Measurements from ENCODE around the gene SLIT3.

The SLIT3 gene

DNA sequence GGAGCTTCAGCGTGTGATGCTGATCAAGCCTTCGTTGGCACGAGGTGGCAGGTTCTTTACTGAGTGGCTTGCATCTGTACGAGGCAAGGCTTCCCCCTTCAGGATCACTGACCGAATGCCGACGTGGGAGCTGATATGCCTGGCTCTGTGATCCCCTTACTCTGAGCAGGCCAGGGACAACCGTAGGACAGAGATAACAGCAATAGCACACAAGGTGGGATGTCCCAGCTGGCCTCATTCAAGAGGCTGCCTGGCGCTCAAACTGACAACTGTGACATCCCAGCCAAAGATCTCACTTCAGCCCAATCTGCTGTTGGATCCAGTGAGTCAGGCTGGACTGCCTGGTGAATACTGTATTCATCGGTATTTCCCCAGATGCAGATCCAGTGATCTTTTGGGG lies 522.4 kb downstream of the SLIT3 start:
- DNase-seq, result no peak

DNA sequence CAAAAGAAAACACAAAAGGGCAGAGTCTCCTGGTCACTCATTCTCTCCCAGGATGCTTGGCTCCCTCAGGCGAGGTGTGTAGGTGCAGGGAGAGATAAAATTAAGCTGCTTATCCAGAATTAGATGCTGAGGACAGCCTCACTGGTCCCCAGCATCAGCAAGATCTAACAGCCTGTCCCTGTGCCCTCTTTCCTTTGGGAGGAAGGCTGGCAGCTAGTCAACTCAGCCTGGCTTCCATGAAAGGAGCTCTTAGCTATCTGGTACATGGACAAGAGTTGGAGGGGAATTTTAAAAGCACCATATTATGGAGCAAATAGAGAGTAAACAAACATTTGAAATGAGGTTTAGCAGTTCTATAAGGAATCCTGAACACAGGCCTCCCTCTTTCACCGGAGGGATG lies 523.3 kb downstream of the SLIT3 start:
- DNase-seq, result no peak

DNA sequence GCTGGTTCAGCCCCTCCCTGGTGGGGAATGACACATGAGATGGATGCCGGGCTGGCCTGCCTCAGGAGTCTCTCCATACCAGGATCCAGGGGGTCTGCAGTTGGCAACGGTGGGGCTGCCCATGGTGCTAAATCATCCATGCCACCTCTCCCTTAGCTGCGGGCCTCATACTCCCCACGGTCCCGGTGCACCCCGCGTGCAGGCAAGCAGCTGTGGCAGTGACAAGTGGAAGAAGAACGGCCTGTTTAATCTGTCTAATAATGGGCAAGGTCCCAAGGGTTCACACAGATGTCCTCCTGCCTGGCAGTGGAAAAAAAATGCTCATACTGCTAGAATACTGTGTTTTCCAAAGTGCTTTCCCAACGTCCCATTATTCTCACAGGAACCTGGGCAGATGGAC lies 524.9 kb downstream of the SLIT3 start:
- DNase-seq, result no peak

DNA sequence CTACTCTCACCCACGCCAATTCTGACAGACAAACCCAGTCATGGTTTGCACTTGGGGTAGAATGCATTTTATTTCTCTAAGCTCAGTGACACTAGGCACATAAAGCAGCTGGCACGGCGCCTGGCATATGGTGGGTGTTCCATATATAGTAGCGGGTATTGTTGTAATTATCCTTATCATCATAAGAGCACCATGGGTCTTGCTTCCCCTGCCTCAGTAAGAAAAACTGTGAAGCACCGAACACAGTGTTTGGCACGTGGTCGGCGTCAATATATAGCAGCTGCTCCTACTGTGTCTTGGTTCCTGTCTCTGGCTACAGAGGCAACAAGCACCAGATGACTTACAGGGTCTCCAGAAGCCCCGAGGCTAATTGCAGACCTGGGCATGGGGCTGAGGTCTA lies 527.7 kb downstream of the SLIT3 start:
- DNase-seq, result no peak

DNA sequence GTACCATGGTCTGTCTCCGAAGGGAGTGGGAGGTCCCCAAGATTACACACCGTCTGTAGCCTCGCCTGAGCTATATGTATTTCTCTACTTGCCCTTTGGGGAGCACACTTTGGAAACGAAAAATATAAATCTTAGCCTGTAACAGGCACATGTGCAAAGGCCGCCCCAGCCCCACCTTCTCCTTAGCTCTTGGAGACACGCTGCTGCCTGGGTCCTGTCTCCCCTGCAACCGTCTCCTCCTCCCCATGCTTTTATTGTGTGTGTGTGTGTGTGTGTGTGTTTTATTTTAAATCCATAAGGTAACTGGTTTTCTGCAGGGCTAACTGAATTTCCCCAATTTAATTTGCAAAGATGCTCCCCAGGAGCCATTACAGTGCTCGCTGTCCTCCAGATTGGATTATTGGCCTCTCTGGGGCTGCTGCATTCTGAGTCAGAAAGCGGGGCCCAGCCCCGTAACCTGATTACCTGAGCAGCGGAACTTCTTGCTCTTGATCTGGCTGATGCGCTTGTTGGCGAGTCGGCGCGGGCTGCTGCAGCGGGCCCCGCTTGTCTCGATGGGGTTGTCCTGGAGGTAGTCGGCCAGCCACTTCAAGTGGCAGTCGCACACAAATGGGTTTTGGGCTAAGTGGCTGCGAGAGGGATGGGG lies 528.5 kb downstream of the SLIT3 start:
- no peak for DNase-seq

DNA sequence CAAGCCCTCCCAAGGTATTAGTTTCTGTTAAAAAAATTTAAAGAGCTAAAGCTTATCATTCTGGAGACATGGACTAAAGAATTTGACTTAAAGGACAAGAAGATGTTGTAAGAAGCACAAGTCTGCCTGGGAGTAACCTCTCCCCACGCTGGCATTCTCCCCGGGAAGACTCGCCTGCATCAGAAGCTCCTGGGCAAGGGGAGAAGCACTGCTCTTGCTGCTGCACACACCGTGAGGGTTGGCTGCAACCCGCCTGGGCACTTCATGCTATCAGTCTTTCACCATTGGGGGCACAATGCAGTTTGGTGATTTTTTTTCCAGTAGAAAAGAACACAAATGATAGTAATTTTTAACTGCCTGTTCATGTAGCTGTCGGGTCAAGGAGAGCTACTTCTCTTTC lies 529.3 kb downstream of the SLIT3 start:
- no peak for DNase-seq

DNA sequence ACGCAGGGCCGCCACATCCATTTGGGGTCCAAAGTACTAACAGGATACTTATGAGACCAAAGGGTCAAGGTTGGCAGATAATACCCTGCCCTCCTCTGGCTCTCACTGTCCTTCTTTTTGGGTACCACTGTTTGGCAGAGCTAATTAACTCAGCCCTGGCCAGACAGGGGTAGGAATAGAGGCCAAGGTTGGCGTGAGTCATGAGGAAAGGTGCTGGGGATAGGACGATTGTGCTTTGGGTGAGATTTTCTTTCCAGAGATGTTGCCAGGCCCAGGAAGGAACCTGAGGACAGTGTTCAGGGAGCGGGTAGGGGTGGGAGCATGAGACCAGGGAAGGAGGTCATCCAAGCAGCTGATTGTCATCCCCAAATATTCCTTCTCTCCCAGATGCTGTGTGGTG lies 529.9 kb downstream of the SLIT3 start:
- no peak for DNase-seq

DNA sequence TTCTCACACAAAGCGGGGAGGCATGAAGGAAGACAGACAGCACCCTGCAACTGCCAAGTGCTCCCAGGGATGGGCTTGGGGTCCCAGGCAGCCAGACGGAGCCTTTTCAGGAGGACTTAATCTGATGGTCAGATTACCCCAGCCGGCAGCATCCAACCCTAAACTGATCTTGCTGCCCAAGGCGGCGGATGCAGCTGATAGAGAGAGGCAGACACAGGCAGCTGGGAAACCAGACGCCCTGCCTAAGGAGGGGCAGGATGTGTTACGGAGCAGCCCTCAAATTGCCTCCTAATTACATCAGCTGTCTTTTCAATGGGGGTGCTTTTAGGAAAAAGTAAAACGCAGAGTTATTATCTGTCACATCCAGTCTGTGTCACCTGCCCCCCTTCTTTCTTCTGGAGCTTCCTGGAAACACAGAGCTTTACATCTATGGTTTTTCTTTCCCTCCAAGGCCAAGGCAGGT lies 530.9 kb downstream of the SLIT3 start:
- no peak for DNase-seq

DNA sequence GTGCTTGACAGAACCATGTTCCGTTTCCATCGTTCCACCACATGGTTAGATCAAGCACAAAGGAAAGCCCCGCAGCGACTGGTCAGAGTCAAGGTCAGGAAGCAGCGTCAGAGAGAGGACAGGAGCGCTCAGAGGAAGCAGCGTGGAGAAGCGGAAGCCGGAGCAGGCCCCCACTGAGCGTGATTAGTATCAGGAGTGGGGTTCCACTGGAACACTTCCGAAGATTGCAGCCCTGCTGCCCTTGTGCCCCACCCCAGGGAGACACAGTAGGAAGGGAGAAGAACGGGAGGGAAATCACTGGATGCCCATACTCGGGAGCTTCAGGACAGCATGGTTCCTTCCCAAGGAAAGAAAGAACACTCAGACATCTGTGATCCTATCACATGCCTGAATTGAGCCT lies 532.8 kb downstream of the SLIT3 start:
- DNase-seq, result no peak

DNA sequence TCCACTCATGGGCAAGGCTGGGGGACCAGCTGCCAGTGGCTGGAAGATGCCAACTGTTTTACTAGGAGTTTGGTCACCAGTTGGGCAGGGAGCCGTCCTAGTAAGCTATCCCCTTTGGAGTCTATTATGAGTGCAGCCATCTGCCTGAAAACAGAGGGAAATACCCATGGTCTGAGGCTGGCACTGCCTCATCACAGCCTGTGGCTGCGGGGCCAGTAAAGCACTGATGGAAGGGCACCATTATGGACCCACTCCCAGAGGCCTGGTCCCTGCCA lies 534.6 kb downstream of the SLIT3 start:
- no peak for DNase-seq

DNA sequence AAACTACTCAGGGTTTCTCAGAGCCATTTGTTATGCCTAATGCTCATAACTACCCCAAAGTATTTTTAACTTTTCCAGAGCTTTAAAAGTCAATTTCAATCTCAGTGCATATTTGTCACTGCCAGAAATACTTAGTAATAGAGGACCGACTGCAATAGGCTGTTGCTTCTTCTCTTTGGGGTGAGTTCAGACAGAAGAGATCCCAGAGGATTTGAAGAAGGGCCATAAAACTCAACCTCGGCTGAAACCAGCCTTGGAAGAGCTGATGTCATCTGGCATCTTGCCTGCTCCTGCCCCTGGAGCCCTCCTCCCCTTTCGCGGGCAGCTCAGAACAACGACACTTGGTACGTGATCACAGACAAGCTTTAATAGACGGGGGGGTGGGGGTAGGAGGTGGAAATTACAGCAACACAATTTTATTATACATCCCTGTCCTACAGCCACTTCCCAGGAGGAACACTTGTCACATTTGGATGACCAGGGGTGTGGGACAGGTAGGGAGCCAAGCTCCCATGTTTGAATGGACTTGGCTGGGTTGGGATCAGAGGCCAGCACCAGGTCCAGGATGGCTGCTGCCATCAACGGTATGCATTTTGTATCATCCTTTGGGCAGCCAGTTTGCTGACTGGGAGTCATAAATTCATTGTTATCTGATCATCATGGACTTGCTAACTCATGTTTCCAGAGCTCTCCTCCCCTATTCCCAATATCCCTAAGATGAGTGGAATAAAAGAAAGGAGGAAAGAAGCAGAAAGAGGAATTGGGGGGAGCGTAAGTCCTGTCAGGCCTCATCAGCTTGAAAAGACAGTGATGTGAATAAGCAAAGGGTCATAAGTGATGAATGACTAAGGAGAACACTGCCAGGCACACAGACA lies 535.2 kb downstream of the SLIT3 start:
- no peak for DNase-seq

DNA sequence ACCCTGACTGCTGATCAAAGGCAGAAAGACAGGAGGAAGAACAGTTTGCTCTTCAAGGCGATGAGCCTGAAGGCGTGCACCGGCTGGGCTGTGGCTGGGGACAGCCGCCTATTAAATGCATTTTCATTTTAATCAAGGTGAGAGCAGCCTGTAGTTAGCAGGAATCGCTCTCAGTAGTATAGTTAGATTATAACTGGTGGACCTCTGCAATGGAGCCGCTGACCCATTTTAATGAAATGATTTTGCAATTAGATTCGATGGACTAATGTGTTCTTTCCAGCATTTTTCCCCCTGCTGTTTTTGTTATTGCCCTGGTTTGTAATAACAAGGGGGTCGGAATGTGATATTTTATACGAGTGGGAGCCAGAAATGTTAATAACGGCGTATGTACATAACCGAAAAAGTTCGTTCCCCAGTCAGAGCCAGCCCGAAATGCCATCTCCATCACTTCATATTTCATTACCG lies 535.8 kb downstream of the SLIT3 start:
- DNase-seq, result no peak

DNA sequence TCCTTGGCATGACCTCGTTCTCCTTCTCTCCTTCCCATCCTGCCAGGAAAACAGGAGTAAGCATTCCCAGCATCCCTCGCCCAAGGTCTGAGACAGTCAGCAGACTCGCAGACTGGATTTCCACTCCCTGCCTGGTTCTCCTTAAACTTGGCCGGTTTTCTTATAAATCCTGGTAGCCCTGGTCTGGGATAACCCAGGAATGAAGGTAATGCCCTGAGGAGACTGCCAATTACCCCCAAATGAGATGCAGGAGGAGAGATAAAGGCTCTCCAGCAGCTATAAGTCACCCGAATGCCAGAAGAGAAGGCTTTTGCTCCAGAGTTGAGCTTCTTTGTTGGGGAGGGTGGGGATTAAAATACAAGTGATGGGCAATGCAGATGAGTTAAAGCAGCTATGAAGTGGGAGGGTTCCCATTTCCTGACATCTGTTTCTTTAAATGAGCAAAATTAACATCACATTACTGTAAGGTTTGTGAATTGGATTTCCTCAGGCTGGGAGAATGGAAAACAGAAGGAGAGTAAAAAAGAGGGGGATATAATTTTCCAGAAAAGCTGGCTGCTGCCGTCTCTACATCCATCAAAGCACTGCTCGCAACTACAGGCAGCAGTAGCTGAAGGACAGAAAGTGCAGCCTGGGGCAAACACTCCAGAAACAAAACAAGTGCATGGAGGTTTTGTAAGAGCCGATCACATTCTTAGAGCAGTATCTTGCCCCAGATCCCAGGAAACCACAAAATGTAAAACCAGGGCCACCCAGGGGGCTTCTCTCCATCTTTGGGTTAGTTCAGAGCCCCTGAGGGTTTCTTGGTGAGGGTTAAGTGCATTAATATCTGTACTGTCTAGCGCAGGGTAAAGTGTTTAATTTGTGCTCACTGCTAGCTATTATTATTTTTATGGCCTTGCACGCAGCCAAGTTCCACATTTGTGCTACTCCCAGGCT lies 544.2 kb downstream of the SLIT3 start:
- no peak for DNase-seq

DNA sequence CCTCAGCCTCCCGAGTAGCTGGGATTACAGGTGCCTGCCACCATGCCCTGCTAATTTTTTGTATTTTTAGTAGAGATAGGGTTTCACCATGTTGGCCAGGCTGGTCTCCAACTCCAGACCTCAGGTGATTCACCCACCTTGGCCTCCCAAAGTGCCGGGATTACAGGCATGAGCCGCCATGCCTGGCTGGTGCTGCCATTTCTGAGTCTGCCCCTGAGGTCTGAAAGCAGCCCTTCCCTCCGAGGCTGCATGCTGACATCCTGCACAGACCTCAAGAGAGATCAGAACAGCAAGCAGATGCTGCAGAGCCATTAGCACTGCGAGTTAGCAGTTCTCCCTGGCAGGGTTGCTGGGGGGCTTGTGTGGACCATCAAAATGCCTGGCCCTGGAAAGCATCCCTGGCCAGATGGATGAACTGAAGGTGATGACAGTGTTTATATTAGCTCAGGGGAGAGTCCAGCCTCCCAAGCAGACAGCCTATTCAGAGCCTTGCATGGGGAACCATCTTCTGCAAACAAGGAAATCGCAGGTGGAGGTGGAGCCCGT lies 545.3 kb downstream of the SLIT3 start:
- DNase-seq, result no peak

DNA sequence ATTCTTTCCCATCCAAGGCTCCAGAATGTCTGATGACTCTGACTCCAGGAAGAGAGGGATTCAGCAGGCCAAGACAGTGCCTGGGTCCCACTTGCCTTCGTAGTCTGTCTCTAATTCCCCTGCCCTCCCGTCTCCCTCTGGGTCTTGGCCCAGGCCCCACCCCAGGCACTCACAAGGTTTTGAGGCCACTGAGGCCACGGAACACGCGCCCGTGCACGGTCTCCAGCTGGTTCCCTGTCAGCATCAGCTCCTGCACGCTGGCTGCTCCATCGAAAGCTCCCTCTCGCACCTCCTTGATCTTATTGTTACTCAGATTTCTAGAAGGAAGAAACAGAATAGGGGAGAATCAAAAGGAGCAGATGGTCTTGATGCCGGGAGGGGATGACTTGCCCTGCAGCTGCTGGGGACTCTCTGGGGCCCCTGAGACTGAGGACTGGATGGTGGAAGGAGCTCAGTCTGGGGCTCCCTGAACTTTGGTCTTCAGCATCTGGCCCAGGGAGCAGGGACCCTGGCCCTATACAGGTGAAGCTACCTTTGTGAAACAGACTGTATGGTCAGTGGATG lies 547.2 kb downstream of the SLIT3 start:
- no peak for DNase-seq

DNA sequence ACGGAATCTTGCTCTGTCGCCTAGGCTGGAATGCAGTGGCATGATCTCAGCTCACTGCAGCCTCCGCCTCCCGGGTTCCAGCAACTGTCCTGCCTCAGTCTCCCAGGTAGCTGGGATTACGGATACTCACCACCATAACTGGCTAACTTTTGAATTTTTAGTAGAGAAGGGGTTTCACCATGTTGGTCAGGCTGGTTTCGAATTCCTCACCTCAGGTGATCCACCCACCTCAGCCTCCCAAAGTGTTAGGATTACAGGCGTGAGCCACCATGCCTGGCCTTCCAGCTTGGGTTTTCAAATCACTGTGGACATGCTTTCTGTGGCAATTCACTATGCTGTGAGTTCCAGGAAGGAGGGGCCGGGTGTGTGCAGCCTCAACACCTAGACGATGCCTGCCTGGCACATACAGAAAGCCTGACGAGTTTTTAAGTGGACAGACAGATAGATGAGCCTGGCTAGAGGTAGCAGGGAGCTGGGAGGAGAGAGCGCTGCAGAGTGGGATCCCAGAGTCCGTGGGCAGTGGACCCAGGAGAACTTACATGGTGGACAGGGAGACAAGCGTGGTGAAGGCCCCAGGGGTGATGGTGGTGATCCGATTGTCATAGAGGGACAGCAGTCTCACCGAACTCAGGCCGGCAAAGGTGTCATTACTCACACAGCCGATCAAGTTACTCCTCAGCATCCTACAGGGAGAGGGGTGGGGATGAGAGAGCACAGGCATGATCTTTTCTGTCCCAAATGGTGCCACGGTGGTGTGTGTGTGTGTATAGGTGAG lies 548.3 kb downstream of the SLIT3 start:
- no peak for DNase-seq

DNA sequence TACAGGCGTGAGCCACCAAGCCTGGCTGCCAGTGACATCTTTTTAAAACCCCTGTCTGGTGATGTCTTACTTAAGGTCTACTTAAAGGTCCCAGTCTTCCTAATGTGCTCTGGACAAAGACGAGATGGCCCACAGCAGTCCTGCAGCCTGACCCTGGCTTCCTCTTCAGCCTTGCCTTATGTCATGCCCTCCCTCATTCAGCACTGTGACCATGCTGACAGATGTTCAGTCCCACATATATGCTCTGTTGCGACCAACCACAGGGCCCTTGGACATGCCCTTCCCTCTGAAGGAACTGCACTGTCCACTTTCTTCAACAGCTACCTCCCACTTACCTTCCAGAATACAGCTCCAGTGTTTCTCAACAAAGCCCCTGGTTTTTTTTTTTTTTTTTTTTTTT lies 548.9 kb downstream of the SLIT3 start:
- no peak for DNase-seq

DNA sequence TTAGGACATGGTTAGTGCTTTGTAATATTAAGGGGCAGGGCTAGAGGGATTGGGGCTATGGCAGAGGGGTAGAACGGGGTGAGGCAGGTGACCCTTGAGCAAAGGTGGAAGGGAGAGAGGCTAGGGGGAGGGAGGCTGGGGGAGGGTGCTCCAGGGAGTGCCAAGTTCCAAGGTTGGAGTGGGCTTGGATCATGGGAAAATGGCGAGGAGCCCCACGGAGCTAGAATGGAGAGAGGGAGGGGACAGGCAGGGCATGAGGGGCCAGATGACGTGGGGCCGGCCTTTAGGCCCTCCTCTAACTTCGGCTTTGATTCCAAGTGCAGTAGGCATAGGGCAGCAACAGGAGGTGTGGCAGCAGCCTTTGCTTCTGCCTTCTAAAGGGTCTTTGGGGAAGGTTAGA lies 550.0 kb downstream of the SLIT3 start:
- DNase-seq, result no peak

DNA sequence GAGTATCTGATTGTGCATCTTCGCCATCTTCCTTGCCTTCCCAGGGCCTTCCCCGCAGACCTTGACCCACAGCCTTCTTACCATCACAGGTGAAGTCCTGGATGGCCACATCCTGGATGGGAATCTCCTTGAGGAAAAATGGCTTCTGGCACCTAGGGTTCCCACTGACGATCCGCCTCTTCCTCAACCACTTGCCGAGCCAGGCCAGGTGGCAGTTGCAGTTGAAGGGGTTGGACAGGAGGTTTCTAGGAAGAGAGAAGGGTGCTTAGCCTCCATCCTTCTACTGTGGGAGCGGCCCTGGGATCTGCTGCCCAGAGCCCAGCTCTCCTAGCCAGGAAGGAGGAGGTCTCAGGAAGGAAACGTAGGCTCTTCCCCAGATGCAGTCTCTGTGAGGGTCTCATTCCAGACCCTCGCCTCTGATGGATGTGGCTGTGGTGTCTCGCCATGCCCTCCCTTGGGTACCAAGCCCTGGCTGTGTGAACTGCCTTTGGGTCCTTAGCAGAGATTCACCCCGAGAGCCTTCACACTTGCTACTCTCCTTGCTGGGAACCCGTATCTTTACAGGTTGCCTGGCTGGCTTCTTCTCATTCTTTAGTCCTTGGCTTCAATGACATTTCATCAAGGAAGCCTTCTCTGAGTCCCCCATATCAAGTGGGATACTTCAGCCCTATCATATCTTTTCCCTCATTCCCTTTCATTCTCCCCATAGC lies 551.4 kb downstream of the SLIT3 start:
- DNase-seq, result no peak

DNA sequence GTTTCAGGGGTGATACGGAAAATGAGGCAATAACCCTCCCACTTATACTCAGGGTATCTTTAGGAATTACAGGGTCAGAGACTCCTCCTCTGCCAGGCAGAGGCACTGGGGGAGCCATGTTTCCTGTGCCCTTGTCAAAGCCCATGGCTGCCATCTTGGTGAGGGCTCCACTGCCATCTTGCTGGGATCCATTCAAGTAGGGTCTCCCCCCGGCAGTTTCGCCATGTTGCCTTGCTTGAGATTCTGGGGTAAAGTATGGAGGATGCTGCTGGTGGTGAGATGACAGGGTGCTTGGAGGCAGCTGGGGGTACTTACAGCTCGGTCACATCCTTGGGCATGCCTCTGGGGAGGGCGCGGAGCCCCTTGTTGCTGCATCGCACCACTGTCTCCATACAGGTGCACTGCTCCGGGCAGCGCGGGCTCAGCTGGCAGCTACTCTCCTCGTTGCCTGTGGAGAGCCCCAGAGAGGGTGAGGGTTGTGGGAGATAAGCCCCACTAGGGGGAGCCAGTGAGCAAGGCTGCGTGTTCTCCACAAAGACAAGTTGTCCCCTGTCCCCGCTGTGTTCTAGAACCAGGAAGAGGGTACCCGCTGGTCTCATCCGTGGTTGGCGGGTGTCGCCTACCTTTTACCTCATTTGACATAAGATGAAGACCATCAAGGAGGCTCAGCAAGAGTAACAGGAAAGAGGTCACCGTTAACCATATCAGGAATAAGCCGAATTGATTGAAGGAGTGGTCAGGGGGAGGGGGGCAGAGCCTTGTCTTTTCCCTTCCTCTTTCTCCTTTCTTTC lies 552.8 kb downstream of the SLIT3 start:
- peak; percentile 15 for DNase-seq

All from MV-4-11 (cell line).